Loucy (cell line): ENCODE results near the gene UFD1.

ENCODE experiments used
- H2AFZ ChIP-seq: fragments of 200-600 bp; sonication (generic); 2 replicates; pipeline ENCODE4 v1.6.0; 2016; ENCODE audit warnings: antibody characterized with exemption, mild to moderate bottlenecking, low read length, moderate library complexity
- H3F3A ChIP-seq: fragments of 200-600 bp; 2 replicates; pipeline ENCODE4 v1.6.0; 2016; ENCODE audit warnings: antibody characterized with exemption, low read depth, mild to moderate bottlenecking
- H3K27me3 ChIP-seq: fragments of 200-600 bp; sonication (generic); 2 replicates; pipeline ENCODE4 v1.6.1; 2014; ENCODE audit warnings: low read length, mild to moderate bottlenecking; ENCODE audit not compliant: insufficient read depth, poor library complexity, severe bottlenecking
- H3K36me3 ChIP-seq: fragments of 200-600 bp; sonication (generic); 2 replicates; pipeline ENCODE4 v1.6.1; 2016; ENCODE audit warnings: low read length; ENCODE audit not compliant: insufficient read depth
- H3K4me1 ChIP-seq: fragments of 200-600 bp; sonication (generic); 2 replicates; pipeline ENCODE4 v1.5.1; 2014; ENCODE audit warnings: low read length, mild to moderate bottlenecking; ENCODE audit not compliant: insufficient read depth, poor library complexity, severe bottlenecking
- H3K4me2 ChIP-seq: fragments of 200-600 bp; sonication (generic); 2 replicates; pipeline ENCODE4 v1.6.0; 2014; ENCODE audit warnings: antibody characterized with exemption, low read length, low read depth, mild to moderate bottlenecking; ENCODE audit not compliant: poor library complexity, severe bottlenecking
- H3K4me3 ChIP-seq: fragments of 200-600 bp; sonication (generic); 2 replicates; pipeline ENCODE4 v1.5.1; 2014; ENCODE audit warnings: low read length, mild to moderate bottlenecking, mixed read lengths; ENCODE audit not compliant: poor library complexity, severe bottlenecking
- H3K79me2 ChIP-seq: fragments of 200-600 bp; sonication (generic); 2 replicates; pipeline ENCODE4 v1.6.1; 2014; ENCODE audit warnings: low read length; ENCODE audit not compliant: insufficient read depth
- H3K9ac ChIP-seq: fragments of 200-600 bp; sonication (generic); 2 replicates; pipeline ENCODE4 v1.6.0; 2014; ENCODE audit warnings: mild to moderate bottlenecking, low read depth, low read length, moderate library complexity; ENCODE audit not compliant: poor library complexity, severe bottlenecking
- H3K9me2 ChIP-seq: fragments of 200-600 bp; sonication (generic); replicated peaks from 2 replicates; pipeline ENCODE4 v1.6.1; 2016; ENCODE audit warnings: low read depth, low read length, mixed read lengths
- H3K9me3 ChIP-seq: fragments of 200-600 bp; sonication (generic); 2 replicates; pipeline ENCODE4 v1.6.1; 2014; ENCODE audit warnings: mild to moderate bottlenecking, antibody characterized with exemption, low read length, low read depth; ENCODE audit not compliant: insufficient read depth
- H4K20me1 ChIP-seq: fragments of 200-600 bp; sonication (generic); 2 replicates; pipeline ENCODE4 v1.6.0; 2014; ENCODE audit warnings: antibody characterized with exemption, low read length, mild to moderate bottlenecking; ENCODE audit not compliant: insufficient read depth, poor library complexity, severe bottlenecking
- CTCF ChIP-seq: fragments of 200-600 bp; sonication (generic); conservative IDR thresholded peaks from 2 replicates; pipeline ENCODE4 v1.5.1; 2014; ENCODE audit warnings: mild to moderate bottlenecking, antibody characterized with exemption, low read length
- EZH2phosphoT487 ChIP-seq: fragments of 200-600 bp; IDR thresholded peaks from 2 replicates; pipeline ENCODE4 v1.6.1; 2018; ENCODE audit warnings: antibody characterized with exemption, mild to moderate bottlenecking, moderate library complexity, borderline replicate concordance

UFD1 gene

GRCh38 chr22:19411690-19412045 lies 67.3 kb downstream of the UFD1 start:
- Histone ChIP-seq H3F3A (no peaks in the 10 kb centered on the region), H3K9me2 (no peaks in the 10 kb centered on the region), H3K9ac (no peak overlapping the region), H2AFZ (no peak overlapping the region), H3K9me3 (no peaks in the 10 kb centered on the region), H3K36me3 (peaks cover 46% of the 10 kb centered on the region; the same call in 1 of the 2 replicates), H4K20me1 (peaks cover 6% of the 10 kb centered on the region), H3K79me2 (peaks cover 53% of the 10 kb centered on the region), H3K4me3 (no peak overlapping the region), H3K27me3 (no peaks in the 10 kb centered on the region), H3K4me1 (no peaks in the 10 kb centered on the region), H3K4me2 (no peak overlapping the region)
- TF ChIP-seq CTCF (no peak), EZH2phosphoT487 (no peak)

- no peak for TF ChIP-seq CTCF
- TF ChIP-seq EZH2phosphoT487: no peak
- Histone ChIP-seq H3K4me3 (no peak overlapping the region), H3K36me3 (peaks cover 51% of the 10 kb centered on the region; the same call in 1 of the 2 replicates), H3K27me3 (no peaks in the 10 kb centered on the region), H4K20me1 (peaks cover 6% of the 10 kb centered on the region), H3K9me2 (no peaks in the 10 kb centered on the region), H3K9me3 (no peaks in the 10 kb centered on the region), H3K9ac (no peak overlapping the region), H2AFZ (no peak overlapping the region), H3F3A (no peaks in the 10 kb centered on the region), H3K4me2 (no peak overlapping the region), H3K4me1 (no peaks in the 10 kb centered on the region), H3K79me2 (peaks cover 48% of the 10 kb centered on the region)
Measured at GRCh38 chr22:19410941-19411689, 67.9 kb downstream of the UFD1 start.

GRCh38 chr22:19407649-19408606 lies 71.1 kb downstream of the UFD1 start:
- peaks cover 23% of the 10 kb centered on the region for H3K79me2 ChIP-seq
- no peak overlapping the region for H3K9ac ChIP-seq
- H3K27me3 ChIP-seq: no peaks in the 10 kb centered on the region
- TF ChIP-seq EZH2phosphoT487: no peak
- no peak overlapping the region for H3K4me2 ChIP-seq
- H4K20me1 ChIP-seq: peaks cover 6% of the 10 kb centered on the region
- no peaks in the 10 kb centered on the region for H3K9me2 ChIP-seq
- no peaks in the 10 kb centered on the region for H3K9me3 ChIP-seq
- no peak overlapping the region for H2AFZ ChIP-seq
- peaks cover 73% of the 10 kb centered on the region; the same call in 1 of the 2 replicates for H3K36me3 ChIP-seq
- H3K4me3 ChIP-seq: no peak overlapping the region
- no peaks in the 10 kb centered on the region for H3F3A ChIP-seq
- no peaks in the 10 kb centered on the region for H3K4me1 ChIP-seq
